ENCODE results near the gene MCF2L. TPM values are rescaled to one million over a fixed set of nuclear protein-coding genes. Genes with fewer than 3 reads are reported as not detected.

The MCF2L gene
- total RNA-seq, 1 experiment from 2014 or later: 5.9 TPM

GRCh38 chr13:113047587-113047986 lies 78.6 kb downstream of the MCF2L start:
- Histone ChIP-seq H3K9ac (ENCODE audit: low read length) (no peak overlapping the region), H3K9me2 (replicated peaks; ENCODE audit: low read length) (no peaks in the 10 kb centered on the region), H3K27ac (ENCODE audit: low read length) (no peak overlapping the region), H3K79me2 (ENCODE audit: low read length) (no peaks in the 10 kb centered on the region), H2AFZ (ENCODE audit: low read length) (no peak overlapping the region), H3F3A (ENCODE audit: low read length, unreplicated experiment) (no peaks in the 10 kb centered on the region), H3K4me2 (ENCODE audit: low read length) (no peak overlapping the region), H3K36me3 (ENCODE audit: low read depth, low read length) (no peaks in the 10 kb centered on the region), H4K20me1 (ENCODE audit: low read length) (no peaks in the 10 kb centered on the region), H3K4me1 (ENCODE audit: insufficient read depth, low read length) (no peaks in the 10 kb centered on the region), H3K9me3 (ENCODE audit: low read length) (no peaks in the 10 kb centered on the region), H3K4me3 (ENCODE audit: low read length) (no peak overlapping the region), H3K27me3 (ENCODE audit: low read length) (no peaks in the 10 kb centered on the region)
- intact Hi-C loops (cut with micrococcal nuclease): no loop called here
- DNase-seq: no peak
- no TSS peak for BruUV-seq (replicated peaks)
- TF ChIP-seq EZH2phosphoT487 (IDR thresholded peaks at IDR 0.05; ENCODE audit: borderline replicate concordance, low read length) (no peak), EZH2 (IDR thresholded peaks at IDR 0.05; ENCODE audit: low read length, unreplicated experiment) (no peak), CTCF (conservative IDR thresholded peaks at IDR 0.05; ENCODE audit: low read depth, low read length) (no peak)
- no peak for ATAC-seq
- POLR2A ChIA-PET (ENCODE audit: unreplicated experiment): no interaction called here
- CTCF ChIA-PET: no interaction called here

GRCh38 chr13:113048766-113049165 lies 79.8 kb downstream of the MCF2L start:
- no peak for DNase-seq

GRCh38 chr13:113049521-113049941 lies 80.5 kb downstream of the MCF2L start:
- H3K4me1 ChIP-seq (ENCODE audit: insufficient read depth, low read length): no peaks in the 10 kb centered on the region
- no peaks in the 10 kb centered on the region for H3F3A ChIP-seq (ENCODE audit: low read length, unreplicated experiment)
- TF ChIP-seq EZH2 (IDR thresholded peaks at IDR 0.05; ENCODE audit: low read length, unreplicated experiment) (no peak), EZH2phosphoT487 (IDR thresholded peaks at IDR 0.05; ENCODE audit: borderline replicate concordance, low read length) (no peak), CTCF (conservative IDR thresholded peaks at IDR 0.05; ENCODE audit: low read depth, low read length) (no peak)
- no peaks in the 10 kb centered on the region for H3K9me3 ChIP-seq (ENCODE audit: low read length)
- H3K79me2 ChIP-seq (ENCODE audit: low read length): no peaks in the 10 kb centered on the region
- no peak overlapping the region for H3K27ac ChIP-seq (ENCODE audit: low read length)
- H2AFZ ChIP-seq (ENCODE audit: low read length): no peak overlapping the region
- intact Hi-C loops (cut with micrococcal nuclease): no loop called here
- H3K9ac ChIP-seq (ENCODE audit: low read length): no peak overlapping the region
- BruUV-seq (replicated peaks): no TSS peak
- H3K4me3 ChIP-seq (ENCODE audit: low read length): no peak overlapping the region
- ATAC-seq (no peak), DNase-seq (no peak)
- ChIA-PET CTCF (no interaction called here), POLR2A (ENCODE audit: unreplicated experiment) (no interaction called here)
- no peak overlapping the region for H3K4me2 ChIP-seq (ENCODE audit: low read length)
- H3K27me3 ChIP-seq (ENCODE audit: low read length): no peaks in the 10 kb centered on the region
- no peaks in the 10 kb centered on the region for H4K20me1 ChIP-seq (ENCODE audit: low read length)
- no peaks in the 10 kb centered on the region for H3K9me2 ChIP-seq (replicated peaks; ENCODE audit: low read length)
- H3K36me3 ChIP-seq (ENCODE audit: low read depth, low read length): no peaks in the 10 kb centered on the region

More at GRCh38 chr13:113048766-113049165, 79.8 kb downstream of the MCF2L start:
- ChIA-PET CTCF (no interaction called here), POLR2A (ENCODE audit: unreplicated experiment) (no interaction called here)
- Histone ChIP-seq H3K9ac (ENCODE audit: low read length) (no peak overlapping the region), H3K27me3 (ENCODE audit: low read length) (no peaks in the 10 kb centered on the region), H3K4me3 (ENCODE audit: low read length) (no peak overlapping the region), H4K20me1 (ENCODE audit: low read length) (no peaks in the 10 kb centered on the region), H3K4me1 (ENCODE audit: insufficient read depth, low read length) (no peaks in the 10 kb centered on the region), H3K36me3 (ENCODE audit: low read depth, low read length) (no peaks in the 10 kb centered on the region), H3K79me2 (ENCODE audit: low read length) (no peaks in the 10 kb centered on the region), H3K9me2 (replicated peaks; ENCODE audit: low read length) (no peaks in the 10 kb centered on the region), H3K9me3 (ENCODE audit: low read length) (no peaks in the 10 kb centered on the region), H3K4me2 (ENCODE audit: low read length) (no peak overlapping the region), H3F3A (ENCODE audit: low read length, unreplicated experiment) (no peaks in the 10 kb centered on the region), H2AFZ (ENCODE audit: low read length) (no peak overlapping the region), H3K27ac (ENCODE audit: low read length) (no peak overlapping the region)
- BruUV-seq (replicated peaks): no TSS peak
- intact Hi-C loops (cut with micrococcal nuclease): no loop called here
- TF ChIP-seq EZH2phosphoT487 (IDR thresholded peaks at IDR 0.05; ENCODE audit: borderline replicate concordance, low read length) (no peak), EZH2 (IDR thresholded peaks at IDR 0.05; ENCODE audit: low read length, unreplicated experiment) (no peak), CTCF (conservative IDR thresholded peaks at IDR 0.05; ENCODE audit: low read depth, low read length) (no peak)
- ATAC-seq: no peak
